ENCODE results near the gene PPOX.

PPOX gene

DNA sequence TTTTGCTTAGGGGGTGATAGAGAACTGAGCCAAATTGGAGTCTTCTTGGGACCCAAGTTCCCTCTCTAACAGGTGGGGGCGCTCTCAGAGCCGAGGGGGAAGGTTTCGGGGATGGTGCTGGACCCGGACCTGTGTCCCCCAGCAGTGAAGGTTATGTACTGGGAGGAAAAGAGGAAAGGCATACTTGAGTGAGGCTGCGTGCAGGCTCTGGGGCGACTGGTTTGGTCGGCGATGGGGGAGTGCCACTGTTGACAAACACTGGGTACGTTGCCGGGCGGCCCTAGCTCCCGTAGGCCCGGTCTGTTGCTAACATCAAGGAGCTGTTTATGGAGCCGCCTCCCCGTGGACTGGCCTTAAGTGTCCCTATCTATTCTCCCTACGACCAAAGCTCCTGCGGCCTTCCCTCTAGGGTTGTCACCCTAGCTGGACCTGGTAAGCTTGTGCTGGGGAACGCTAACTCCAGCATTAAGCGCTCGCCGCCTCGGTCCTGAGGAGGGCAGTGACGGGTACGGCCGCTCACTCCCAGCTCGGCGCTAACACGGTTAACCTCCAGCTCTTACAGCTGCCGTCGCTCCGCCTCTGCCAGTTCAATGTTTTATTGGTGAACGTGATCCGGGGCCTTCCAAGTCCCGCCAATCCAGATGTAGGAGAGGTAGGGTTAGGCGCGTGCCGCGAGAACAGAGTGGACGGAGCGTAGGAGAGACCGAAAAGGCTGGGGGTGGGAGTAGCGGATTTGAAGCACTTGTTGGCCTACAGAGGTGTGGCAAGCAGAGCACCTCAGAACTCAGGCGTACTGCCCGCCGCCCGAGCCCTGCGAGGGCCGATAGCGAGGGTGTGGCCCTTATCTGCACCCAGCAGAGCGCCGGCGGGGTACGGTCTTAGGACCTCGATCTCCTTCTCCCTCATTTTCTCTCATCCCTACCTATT lies at the start of gene PPOX:
PPOX (plus strand) TSS at position 685 of the 927 bp plus-strand sequence. CDS start 422 bp downstream, outside the sequence.
- peak; percentile 81 for DNase-seq

DNA sequence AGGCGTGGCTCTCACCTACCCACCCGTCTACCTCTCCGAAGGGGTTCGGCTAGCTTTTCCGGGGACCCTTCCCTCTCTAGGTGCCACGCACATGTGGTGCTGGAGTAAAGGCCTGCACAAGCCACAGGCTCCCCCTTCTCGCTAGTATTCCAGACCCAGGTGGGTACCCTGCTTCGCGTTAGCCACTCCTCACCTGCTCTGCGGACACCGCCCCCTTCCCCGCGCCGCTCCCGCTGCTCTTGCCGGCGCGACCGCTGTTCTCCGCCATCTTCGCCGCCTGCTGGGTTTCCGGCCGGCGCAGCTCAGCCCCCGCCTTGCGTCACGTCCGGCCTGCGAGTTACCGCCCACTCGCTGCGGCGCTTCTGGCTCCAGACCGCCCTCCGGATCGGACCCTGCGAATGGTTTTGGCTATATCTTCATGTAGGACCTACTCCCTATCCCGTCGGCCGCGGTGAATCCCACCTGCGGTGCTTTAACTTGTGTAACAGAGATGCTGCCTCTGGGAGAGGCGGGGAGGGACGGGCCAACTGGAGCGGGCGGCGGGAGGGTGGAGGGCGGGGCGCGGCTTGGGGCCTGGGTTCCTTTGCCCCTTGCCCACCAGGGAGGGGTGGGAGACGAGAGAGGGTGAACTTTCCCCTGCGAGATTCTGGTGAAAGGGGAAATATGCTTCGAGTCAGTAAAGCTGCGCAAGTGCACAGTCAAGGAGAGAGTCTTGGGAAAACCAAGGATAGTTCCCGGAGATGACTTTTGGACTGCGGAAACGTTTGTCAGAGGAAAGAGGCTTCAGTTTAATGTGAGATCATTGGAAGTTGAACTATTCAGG lies 48.3 kb upstream of the PPOX start, which contains the start of the genes NIT1 and PFDN2:
NIT1 (plus strand) TSS at position 347 of the 823 bp plus-strand sequence; CDS start at position 419, 72 bp downstream.
PFDN2 (minus strand) TSS at position 279 of the 823 bp plus-strand sequence; CDS start at position 268, 11 bp downstream.
- peak; percentile 75 for DNase-seq

DNA sequence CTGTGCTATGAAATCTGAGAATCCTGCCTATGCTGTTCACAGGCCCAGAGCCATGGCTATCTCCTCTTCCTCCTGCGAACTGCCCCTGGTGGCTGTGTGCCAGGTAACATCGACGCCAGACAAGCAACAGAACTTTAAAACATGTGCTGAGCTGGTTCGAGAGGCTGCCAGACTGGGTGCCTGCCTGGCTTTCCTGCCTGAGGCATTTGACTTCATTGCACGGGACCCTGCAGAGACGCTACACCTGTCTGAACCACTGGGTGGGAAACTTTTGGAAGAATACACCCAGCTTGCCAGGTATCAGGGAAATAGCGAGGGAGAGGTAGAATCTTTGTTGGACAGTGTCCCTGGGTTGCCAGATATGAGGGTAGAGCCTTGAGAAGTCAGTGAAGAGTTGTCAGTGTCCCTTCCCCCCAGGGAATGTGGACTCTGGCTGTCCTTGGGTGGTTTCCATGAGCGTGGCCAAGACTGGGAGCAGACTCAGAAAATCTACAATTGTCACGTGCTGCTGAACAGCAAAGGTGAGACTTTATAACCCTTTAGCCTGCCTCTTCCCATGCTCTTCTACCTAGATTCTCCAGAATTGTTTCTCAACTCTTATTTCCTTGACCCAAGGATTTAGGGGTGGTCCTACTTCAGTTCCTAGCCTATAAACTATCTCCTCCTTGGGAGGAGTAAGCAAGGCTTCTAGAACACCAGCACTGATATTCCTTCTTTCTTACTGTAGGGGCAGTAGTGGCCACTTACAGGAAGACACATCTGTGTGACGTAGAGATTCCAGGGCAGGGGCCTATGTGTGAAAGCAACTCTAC lies 46.9 kb upstream of the PPOX start:
- DNase-seq: no peak

DNA sequence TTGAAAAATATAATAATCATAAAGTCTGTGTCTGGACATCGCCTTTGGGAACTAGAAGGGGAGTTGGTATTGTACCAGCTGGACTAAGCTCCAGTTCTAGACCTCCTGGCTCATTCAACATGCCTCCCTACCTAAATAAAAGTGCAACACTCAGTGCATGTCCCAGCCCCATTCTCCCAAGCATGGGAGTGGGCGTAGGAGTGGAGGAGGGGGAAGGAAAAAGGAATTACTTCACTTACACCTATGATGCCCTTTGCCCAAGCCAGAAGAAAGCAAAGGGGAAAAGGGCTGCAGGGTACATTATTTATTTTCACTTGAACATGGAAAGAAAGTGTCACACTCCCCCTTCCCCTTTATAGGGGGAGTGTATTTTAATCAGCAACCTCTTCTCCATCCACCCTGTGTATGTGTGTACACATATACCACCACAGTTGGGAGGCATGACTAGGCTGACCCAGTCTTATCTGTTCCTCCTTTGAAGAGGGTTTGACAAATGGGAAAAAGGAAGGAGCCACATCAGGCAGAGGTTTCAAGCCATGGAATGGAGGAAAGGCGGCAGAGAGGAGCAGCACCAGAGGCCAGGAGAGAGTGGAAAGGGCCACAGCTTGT lies 45.1 kb upstream of the PPOX start:
- DNase-seq: no peak

DNA sequence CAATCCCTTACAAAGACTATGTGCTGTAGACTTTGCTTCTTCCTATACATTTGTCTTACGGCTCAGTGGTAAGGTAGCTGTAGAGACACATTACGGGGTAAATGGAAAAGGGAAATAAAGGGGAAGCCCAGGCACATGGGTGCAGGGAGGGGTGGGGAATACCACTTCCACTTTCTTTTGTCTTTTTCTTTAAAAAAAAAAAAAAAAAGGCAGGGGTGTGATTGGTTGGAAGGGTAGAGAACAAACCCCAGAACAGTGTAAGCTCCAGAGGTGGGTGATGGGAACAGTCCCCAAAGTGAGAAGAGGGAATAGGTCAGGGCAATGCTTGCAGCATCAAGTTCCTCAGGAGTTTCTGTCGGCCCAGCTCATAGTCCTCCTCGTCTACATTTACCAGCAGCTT lies 44.4 kb upstream of the PPOX start:
- DNase-seq: no peak

DNA sequence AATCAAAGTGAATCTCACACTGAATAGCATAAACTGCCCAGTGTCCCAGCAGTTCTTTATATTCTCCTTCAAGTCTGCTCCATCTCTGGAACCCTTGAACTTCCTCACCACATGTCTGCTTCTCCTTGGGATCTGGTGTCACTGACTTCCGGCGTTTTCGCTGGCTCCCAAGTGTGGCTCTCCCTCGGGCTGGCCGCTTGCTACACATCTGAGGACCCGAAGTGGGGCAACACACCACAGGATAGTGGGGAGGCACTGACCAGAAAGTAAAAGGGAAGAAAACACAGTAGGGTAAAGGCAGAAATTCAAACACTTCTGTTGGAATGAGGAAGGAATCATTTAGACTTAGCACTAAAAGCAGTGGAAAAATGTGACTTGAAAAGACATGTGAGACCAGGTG lies 43.3 kb upstream of the PPOX start:
- no peak for DNase-seq

DNA sequence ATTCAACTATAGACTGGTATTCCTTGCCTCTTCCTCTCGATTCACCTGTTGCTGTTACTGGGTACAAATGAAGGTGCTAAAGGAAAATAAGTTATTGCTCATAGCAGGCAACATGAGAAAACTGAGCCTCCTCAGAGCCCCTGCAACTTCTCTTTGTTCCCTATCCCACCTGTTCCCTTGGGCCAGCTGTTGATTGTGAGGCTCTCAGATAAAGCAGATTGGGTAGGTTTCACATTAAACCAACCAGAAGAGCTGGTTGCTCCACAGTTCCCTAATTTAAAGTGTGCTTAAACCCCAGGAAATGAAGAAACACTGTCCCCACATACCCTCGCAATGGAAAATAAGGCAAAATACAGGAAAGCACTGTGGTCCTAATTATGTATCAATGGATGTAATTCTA lies 38.6 kb upstream of the PPOX start:
- DNase-seq: no peak

DNA sequence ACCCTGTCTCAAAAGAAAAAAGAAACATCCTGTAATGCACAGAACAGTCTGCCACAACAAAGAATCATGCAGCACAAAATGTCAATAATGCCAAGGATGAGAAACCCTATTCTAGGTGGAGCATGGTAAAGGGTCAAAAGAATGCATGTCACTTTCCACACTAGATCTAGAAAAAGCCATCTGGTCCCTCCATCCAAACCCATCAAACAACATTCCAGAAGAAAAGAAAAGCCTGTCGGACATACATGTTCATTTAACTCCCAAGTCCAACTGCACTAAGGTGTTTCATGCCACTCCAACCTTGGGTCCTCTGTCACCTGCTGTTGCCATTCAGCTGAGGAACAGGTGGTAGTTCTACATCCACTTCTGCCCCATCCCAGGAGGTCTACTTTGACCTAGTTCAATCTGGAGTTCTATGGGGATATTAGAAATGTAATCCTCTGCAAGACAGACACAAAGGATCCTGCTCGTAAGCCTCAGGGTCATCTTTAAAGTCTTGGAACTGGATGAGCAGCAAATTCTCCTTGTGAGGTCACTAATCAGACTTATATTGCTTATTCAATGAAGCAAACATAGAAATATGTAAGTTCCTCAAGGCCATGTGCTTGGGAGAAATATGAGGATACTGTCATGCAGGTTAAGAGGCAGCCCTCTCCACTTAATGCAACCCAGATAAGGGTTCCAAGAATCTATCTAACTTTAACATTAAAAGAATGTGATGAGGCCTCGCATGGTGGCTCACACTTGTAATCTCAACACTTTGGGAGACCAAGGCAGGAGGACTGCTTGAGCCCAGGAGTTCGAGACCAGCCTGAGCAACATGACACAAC lies 37.4 kb upstream of the PPOX start:
- DNase-seq: no peak

DNA sequence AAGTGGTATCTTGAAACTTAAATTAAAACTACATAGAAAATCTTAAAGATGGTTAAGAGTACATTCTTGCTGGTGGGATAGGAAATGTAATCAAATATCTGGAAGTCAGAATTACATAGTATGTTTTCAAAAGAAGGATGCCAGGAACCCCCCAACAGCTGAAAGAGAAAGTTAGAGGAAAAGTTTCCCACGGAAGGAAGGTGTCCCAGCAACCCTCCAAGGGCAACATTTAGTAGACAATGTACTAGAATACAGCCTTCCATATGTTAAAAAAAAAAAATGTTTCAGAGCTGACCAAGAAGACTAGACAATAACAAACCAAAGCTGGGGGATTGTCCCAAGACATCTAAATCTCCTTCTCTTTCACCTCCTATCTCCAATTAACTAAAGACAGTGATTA lies 36.0 kb upstream of the PPOX start:
- DNase-seq: no peak

DNA sequence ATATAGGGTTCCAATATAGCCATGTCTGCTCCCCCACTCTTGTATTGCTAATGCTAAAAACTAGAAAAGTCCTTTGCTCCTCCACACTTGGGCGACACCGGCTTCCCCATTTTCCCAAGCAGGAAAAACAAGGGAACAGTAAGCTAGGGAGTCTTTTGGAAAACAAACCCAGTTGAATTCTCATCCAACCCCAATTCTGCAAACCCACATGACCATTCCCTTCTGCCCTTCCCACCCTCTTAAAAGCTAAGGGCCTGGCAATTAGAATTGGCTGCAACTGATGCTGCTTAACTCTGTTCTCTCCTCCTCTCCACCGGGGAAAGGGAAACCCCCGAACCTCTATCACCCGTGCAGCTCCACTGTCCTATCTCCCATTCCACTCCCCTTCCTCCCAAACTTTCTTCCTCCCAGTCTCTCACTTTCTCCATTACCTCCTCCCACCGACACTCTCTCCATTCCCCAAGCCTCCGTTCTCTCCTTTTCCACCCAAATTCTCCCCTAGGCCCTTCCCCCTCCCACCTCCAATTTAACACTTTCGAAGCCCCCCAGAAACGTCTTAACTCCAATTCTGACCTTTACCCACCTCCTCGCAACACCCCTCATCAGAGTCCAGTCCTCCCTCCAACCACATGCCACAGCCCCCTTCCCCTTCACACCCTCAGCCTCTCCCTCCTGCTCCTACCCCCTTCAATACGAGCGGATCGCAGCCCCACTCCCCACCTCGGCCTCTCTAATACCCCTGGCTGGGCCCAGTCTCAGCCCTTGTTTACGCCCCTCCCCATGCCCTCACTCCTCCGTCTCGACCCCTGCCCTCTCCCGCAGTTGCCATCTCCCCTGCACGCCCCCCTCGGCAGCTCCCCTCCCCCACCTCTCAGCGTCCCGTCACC lies 34.5 kb upstream of the PPOX start:
- no peak for DNase-seq

DNA sequence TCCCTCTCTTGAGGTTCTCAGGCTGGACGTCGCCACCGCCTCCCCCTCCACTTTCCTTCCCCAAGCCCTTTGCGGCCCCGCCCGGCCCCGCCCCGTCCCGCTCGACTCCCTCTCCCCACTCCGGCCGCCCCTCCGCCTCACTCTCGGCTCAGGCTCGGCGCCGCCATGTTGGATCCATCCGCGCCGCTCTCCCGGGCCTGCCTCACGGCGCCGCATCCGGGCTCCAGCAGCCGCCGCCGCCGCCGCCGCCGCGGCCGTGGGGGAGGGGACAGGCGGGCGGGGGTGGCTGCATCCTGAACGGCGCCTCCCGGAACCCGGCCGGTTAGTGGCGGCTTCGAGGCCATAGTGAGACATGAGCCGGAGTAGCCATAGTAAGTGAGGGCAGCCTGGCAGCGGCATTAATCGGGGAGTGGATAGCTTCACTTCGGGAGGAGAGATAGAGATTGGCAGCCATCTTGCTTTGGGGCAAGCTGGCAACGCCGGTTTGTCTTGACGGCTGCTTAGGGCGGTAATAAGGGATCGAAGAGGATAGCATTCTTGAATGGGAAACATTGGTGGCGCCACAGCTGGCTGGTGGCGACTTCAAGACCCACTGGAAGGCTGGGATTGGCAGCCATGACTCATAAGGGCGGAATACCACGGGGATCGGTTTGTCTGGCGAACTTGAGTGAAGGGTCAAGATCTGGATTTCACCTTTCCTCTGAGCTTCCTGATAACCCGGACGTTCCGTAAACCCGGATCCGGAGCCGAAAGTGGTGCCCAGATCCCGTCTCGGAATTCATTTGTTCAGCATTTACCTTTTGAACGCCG lies 33.6 kb upstream of the PPOX start, which contains the start of gene DEDD:
DEDD (minus strand) TSS at position 258 of the 810 bp plus-strand sequence. CDS start 8,205 bp downstream, outside the sequence.
- DNase-seq: peak; percentile 81

DNA sequence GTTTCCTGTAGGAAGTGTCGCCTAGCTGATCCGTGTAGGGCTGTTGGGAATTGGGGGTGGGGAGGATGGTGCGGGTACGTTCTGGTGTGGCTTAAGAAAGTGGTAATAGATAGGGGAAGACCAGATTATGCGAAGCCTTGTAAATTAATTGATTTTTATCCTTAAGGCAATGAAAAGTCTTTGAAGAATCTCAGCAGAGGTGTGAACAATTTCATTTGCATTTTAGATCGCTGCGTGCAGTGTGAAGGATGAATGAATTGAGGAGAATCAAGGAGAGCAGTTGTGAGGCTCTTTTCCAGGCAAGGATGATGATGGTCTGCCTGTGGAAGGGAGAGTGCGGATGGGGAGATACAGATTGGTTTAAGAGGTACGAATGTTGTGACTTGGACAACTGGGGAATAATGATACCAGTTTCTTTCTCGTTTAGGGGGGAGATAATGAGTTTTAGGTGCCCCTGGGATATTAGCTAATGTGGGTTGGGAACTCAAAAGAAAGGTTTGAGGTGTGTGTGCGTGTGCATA lies 32.9 kb upstream of the PPOX start:
- no peak for DNase-seq

DNA sequence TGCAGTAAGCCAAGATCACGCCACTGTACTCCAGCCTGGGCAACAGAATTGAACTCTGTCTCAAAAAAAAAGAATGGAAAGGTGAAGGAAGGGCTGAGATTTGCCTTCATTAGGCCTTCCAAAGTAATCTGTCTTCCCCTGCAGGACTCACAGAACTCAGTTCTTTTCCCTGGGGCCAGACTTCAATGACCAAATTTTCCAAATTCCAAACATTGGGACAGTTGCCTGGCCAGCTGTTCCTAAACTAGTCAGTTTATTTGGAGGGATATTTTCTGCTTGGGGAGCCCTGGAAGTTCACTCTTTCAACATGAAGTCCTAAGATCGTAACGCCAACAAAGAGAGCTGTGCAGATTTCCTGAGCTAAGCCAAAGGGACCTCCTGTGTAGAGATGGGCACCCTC lies 28.3 kb upstream of the PPOX start:
- no peak for DNase-seq

DNA sequence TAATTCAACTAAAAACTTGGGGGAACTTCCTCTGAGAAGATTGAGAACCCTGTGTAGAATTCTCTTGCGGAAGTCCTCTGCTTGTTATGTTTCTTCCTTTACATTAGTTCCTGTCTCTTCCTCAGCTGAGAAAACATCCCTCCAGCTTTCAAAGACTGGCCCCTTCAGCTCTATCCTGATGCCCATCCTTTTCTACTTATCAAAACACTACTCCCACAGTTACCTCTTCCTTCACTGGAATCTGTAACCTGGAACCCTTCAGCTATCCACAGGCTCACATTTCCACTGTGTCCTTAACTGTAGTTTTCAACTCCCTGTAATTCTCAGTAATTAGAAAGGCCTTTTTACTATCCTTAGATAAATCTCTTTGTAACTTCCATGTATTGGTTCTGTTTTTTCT lies 27.8 kb upstream of the PPOX start:
- DNase-seq: no peak

DNA sequence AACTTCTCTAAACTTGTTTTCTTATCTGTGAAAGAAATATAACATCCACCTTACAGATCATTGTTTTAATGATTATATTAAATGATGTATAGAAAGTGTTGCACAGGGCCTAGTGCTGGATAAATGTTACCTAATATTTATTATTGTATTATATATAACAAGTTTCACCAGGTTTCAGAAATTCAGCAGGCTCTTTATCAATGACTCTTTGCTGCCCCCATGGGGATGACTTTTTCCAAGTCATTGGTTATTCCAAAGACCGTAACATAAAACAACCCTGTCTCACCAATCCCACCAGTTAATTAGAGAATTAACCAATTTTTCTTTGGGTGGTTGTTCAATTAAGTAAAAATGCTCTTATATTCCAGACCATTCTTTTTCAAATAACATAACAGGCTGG lies 26.5 kb upstream of the PPOX start:
- DNase-seq: peak; percentile 48

DNA sequence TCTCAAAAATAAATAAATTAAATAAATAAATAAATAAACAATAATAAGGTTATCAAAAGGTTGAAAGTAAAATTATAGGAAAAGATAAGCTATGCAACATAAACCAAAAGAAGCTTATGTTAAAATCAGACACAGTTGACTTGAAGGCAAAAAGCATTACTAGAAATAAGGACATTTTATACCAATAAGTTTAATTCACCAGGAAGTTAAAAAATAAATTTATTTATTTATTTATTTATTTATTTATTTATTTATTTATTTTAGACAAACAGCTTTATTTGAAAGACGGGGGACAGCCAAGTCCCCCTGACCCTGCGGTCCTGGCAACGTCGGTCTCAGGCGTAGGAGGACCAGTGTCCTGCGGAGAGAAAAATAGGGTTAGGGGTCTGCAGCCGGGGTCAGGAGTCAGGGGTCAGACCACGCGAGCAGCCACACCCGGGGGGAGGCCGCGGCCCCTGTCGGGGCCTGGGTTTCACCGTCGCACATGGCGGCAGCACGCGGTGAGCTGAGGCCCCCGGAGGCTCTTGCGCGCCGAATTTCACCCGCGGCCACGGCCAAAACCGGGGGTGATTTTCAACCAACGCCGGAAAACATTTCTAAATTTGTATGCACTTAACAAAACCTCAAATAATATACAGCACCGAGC lies 25.3 kb upstream of the PPOX start:
- no peak for DNase-seq

DNA sequence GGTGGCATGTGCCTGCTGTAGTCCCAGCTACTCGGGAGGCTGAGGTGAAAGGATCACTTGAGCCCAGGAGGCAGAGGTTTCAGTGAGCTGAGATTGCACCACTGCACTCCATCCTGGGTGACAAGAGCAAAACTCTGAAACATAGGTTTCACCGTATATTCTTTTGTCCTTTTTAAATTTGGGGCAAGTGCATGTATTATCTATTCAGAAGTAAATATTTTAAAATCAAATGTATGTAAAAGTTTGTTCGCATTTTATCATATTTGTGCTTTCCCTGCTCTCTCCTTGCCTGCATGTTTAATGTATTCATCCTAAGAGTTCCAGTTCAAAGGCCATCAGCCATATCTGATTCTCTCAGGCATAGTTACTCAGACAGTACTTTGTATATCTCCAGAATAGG lies 20.4 kb upstream of the PPOX start:
- no peak for DNase-seq

DNA sequence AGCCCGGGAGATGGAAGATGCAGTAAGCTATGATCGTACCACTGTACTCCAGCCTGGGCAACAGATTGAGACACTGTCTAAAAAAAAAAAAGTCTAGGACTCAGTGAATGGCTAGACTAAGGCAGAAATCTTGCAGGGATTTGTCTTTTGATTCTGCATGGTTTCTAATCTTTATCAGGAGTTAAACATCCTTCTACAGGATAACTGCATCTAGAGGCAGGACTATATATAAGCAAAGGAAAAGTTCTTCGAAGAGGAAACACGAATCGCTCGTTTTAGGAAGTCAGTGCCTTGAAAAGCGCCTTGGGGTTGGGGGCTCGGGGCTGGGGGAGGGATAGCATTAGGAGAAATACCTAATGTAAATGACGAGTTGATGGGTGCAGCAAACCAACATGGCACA lies 13.1 kb upstream of the PPOX start:
- no peak for DNase-seq
